Measurements from ENCODE around the gene RIPOR2.

The RIPOR2 gene, protein sequence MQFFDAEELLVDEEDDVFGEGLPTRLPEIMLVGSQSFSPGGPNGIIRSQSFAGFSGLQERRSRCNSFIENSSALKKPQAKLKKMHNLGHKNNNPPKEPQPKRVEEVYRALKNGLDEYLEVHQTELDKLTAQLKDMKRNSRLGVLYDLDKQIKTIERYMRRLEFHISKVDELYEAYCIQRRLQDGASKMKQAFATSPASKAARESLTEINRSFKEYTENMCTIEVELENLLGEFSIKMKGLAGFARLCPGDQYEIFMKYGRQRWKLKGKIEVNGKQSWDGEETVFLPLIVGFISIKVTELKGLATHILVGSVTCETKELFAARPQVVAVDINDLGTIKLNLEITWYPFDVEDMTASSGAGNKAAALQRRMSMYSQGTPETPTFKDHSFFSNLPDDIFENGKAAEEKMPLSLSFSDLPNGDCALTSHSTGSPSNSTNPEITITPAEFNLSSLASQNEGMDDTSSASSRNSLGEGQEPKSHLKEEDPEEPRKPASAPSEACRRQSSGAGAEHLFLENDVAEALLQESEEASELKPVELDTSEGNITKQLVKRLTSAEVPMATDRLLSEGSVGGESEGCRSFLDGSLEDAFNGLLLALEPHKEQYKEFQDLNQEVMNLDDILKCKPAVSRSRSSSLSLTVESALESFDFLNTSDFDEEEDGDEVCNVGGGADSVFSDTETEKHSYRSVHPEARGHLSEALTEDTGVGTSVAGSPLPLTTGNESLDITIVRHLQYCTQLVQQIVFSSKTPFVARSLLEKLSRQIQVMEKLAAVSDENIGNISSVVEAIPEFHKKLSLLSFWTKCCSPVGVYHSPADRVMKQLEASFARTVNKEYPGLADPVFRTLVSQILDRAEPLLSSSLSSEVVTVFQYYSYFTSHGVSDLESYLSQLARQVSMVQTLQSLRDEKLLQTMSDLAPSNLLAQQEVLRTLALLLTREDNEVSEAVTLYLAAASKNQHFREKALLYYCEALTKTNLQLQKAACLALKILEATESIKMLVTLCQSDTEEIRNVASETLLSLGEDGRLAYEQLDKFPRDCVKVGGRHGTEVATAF

DNA sequence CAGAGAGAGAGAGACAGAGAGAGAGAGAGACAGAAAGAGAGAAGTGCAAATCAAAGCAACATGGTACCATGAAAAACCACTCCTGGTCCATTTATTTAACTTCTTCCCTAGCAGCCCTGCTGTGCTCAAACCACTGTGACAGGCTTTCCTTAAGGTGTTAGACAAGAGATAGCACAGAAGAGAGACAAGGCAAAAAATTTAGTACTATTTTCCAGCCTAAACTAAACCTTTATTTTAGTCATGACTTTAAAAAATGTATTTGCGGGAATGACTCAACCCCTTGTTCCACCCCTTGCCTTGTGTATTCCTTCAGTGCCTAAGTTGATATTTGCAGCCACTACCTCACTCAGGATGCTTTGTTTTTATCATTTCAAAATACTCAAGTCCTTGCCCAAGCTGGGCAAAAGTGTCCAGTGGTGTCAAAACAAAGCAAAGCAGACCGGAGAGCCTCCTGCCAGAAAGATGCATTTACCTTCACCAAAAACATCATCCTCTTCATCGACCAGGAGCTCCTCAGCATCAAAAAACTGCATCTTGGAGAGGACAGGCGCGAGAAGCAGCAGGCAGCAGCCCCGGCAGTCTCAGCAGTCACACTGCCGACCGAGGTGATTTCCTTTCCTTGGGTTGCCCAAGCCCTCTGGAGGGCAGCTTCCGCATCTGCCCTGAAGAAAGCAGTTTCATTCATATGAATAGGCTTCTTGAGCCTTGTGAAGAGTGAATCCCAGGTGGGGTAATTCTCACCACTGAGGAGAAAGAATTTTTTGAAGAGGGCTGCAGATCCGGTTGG is at the start of gene RIPOR2:
TSS of gene RIPOR2 (minus strand) at position 595 of the 787 bp plus-strand sequence. CDS start at position 533, 62 bp downstream.
- peak; percentile 90 for DNase-seq

- no peak for DNase-seq
These were observed 49.6 kb upstream of the RIPOR2 start for GRCh38 chr6:24985323-24985722.

GRCh38 chr6:24982231-24982630 is 46.5 kb upstream of the RIPOR2 start:
- peak; percentile 23 for DNase-seq

GRCh38 chr6:24981386-24981760 is 45.6 kb upstream of the RIPOR2 start:
- DNase-seq: no peak

DNA sequence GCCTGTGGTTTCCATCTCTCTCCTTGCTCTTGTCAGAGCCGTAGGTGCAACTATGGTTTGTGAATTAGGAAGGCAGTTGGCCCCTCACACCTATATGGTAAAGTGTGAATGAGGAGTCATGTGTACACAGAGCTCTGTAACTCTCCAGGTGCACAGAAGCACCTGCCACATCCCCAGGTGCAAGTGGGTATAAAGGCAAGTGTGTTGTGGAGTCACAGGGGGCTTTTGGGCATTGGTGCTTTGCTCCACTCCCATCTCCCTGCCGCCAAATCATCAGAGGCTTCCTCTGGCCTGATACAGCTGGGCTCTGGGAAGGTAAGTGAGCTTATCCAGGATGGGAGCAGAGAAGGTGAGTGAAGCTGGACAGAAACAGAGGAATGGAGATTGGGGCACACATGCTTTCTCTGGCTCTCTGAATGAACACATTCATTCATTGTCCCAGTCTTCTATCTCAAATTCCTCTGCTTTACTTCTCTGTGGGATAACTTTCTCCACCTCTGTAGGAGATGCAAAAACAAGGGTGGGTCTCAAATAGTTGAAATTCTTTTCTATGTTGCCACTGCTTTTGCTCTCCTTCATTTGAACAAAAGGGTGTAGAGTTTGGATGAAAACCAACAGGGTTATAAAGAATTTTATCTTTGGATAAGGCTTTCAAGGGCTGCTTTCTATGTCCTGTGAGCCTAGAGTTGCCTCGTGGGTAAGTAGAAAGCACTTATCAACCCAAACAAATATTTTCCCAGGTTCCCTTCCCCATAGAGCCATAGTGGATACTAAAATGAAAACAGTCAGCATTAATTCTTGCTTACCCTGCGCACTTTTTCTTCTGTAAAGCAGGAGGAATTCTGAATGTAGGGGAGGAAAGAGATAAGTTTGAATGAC is 45.0 kb upstream of the RIPOR2 start:
- no peak for DNase-seq

DNA sequence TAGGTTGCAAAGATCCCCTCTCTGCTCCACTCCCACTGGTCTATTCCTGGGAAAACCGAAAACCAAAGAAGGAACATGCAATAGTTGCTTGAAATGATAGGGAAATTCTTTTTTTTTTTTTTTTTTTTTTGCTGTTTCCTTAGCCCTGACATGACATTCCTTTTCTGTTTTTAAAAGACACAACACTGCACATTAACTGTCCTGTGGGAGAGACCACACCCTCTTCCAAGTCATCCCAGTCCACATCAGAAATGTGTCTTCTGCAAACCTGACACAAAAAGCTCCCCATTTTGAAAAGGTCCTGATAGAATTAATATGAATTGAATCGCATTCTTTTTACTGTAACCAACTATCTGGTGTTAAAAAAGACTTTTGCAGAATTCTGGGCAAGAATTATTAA is 43.4 kb upstream of the RIPOR2 start:
- DNase-seq: no peak

DNA sequence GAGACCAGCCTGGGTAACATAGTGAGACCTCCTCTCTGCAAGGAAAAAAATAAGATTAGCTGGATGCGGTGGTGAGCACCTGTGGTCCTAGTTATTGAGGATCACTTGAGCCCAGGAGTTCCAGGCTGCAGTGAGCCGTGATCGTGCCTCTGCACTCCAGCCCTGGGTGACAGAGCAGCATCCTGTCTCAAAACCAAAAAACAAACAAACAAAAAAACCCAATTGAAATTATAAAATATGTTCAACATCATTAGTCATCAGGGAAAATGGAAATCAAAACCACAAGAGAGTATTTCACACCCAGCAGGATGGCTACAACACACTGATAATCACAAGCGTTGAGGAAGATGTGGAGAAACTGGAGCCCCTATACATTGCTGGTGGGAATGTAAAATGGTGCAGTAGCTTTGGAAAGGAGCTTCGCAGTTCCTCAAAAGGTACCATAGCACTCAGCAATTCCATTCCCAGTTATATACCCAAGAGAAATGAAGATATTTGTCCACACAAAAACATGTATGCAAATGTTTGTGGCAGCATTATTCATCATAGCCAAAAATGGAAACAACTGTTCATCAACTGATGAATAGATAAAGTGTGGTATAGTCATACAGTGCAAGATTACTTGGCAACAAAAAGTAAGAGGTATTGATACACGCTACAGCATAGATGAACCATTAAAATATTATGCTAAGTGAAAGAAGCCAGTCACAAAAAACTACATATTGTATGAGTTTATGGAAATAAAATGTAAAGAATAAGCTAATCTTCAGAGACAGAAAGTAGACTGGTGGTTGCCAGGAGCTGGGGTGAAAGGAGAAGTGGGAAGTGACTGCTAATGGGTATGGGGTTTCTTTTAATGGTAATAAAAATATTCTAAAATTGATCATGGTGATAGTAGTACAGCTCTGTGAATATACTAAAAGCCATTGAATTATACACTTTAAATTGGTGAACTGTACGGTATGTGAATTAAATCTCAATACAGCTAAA is 38.7 kb upstream of the RIPOR2 start:
- peak; percentile 87 for DNase-seq

- no peak for DNase-seq
These were observed 36.7 kb upstream of the RIPOR2 start for GRCh38 chr6:24972311-24972958.

GRCh38 chr6:24971067-24971466 is 35.3 kb upstream of the RIPOR2 start:
- DNase-seq: no peak

GRCh38 chr6:24969343-24969860 is 33.6 kb upstream of the RIPOR2 start:
- DNase-seq: no peak

DNA sequence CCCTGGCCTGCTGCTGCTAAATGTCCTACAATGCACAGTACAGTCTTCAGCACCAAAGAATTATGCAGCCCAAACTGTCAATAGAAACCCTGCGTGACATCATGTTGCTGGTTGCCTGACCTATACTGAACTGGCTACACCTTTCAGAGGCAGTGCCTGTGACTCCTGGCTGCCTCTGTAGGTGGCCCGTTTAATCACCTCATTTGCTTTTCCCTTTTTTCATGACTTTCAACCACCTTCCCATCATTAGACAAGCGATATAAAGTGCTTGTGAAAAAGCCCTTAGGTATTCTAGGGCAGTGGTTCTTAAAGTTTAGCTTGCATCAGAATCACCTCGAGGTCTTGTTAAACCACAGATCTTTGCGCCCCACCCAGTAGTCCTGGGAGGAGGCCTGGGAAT is 33.0 kb upstream of the RIPOR2 start:
- DNase-seq: no peak

GRCh38 chr6:24967211-24967610 is 31.5 kb upstream of the RIPOR2 start:
- DNase-seq: no peak

GRCh38 chr6:24966381-24966780 is 30.6 kb upstream of the RIPOR2 start:
- DNase-seq: no peak

DNA sequence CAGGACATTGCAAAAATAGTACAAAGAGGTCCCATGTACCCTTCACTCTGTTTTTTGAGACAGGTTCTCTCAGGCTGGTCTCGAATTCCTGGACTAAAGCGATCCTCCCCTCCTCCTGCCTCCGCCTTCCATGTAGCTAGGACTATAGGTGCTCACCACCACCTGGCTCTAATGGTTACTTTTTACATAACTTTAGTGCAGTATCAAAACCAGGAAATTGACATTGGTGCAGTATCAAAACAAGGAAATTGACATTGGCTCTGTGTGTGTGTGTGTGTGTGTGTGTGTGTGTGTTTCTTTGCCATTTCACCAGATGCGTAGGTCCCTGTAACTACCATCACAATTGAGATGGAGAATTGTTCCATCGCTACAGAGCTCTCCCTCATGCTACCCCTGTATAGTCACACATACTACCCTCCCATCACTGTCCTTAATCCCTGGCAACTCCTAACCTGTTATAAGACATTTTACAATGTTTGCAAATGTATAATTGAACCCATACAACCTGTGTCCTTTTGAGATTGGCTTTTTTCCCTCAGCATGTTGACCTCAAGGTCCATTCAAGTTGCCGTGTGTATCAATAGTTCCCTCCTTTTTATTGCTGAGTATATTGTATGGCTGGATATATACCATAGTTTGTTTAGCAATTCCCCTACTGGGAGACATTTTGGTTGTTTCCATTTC is 28.3 kb upstream of the RIPOR2 start:
- DNase-seq: no peak

GRCh38 chr6:24963339-24963738 is 27.6 kb upstream of the RIPOR2 start:
- no peak for DNase-seq

DNA sequence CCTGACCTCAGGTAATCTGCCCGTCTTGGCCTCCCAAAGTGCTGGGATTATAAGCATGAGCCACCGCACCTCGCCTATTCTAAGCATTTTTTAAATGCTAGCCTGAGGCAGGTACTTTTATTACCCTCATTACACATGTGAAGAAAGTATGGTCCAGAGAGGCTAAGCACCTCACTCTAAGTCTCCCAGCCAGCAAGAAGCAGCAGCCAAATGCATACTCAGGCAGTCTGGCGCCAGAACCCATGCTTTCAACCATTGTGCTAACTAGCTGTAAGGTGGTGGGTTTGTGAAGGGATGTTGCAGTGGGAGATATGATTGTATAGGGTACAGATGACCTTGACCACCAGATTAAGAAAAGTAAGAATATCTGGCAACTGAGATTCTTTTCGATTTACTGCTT is 26.1 kb upstream of the RIPOR2 start:
- DNase-seq: no peak

DNA sequence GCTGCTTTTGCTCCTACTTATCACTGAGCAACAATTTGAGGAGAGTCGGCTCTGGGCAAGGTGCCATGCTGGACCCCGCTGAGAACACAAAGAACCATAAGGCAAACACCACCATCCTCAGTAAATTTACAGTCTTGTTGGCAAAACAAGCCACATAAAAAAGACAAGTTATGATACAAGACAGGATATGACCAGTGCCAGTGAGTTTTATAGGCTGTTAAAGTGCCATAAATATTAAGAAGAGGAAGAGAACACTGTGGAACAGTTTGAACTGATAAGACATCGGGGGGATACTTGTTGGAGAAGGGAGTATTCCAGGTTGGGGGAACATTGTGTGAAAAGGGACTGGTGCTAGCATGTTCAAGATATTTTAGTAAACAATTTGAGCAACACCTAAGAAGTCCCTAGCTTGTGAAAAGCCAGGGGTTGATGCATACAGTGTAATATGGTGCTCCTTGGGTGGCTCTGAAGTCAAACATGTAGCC is 25.3 kb upstream of the RIPOR2 start:
- no peak for DNase-seq

DNA sequence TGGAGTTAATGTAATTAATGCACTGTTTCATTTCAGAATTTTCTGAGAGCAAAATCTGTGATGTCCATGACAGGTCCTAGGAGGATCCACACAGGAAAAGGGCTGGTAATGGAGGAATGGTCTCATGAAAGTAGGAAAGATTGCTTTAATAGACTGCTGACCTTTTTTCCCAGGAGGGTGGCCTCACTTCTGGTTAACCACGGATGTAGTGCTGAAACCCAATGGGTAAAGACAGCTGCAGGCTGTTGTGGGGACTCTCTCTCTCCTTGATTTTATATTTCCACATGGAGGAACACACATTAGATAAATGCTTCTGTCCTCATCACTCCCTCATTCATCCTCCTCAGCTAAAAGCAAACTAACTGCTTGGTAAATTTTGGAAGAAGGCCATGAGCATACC is 23.6 kb upstream of the RIPOR2 start:
- no peak for DNase-seq

GRCh38 chr6:24957199-24957598 is 21.4 kb upstream of the RIPOR2 start:
- DNase-seq: no peak
